GM12801 (cell line): Measurements from ENCODE around the gene LRRFIP1.

ENCODE experiments used
- CTCF ChIP-seq: IDR thresholded peaks from one replicate; pipeline ENCODE4 v1.5.1; 2011; ENCODE audit warnings: control low read depth; ENCODE audit not compliant: insufficient read length; ENCODE audit errors: extremely low read depth

The LRRFIP1 gene

GRCh38 chr2:237672731-237673129, 45.3 kb downstream of the LRRFIP1 start:
- no peak for TF ChIP-seq CTCF

- TF ChIP-seq CTCF, result no peak
Observed at GRCh38 chr2:237673130-237674001, 46.0 kb downstream of the LRRFIP1 start.

- TF ChIP-seq CTCF, result no peak
Observed at GRCh38 chr2:237674731-237675276, 47.4 kb downstream of the LRRFIP1 start.

GRCh38 chr2:237675316-237675715, 47.9 kb downstream of the LRRFIP1 start:
- TF ChIP-seq CTCF, result no peak

GRCh38 chr2:237680702-237681478, 53.5 kb downstream of the LRRFIP1 start:
- no peak for TF ChIP-seq CTCF

GRCh38 chr2:237682151-237682550, 54.8 kb downstream of the LRRFIP1 start:
- no peak for TF ChIP-seq CTCF
